GM13976 (cell line): ENCODE data around the gene OSBPL3.
"Not testable (repeated sequence)": the region's sequence is repeated elsewhere in the genome, so short reads cannot be mapped to it uniquely, and the experiment has no call there.

ENCODE experiments used
- DNase-seq: peaks from one replicate; pipeline ENCODE4 v3.0.0; 2012; ENCODE audit warnings: low spot score
- CTCF ChIP-seq: IDR thresholded peaks from 2 replicates; pipeline ENCODE4 v1.5.1; 2012; ENCODE audit warnings: borderline replicate concordance, mild to moderate bottlenecking; ENCODE audit not compliant: insufficient read depth; ENCODE audit errors: extremely low read depth, missing control alignments, control extremely low read depth
- in situ Hi-C: fragments of 300-500 bp; cut with MboI; formaldehyde crosslinking; loops from one replicate; pipeline ENCODE4 v1.12.0; 2022; ENCODE audit warnings: low sequenced_read_pairs, mixed read lengths, inconsistent platforms; ENCODE audit not compliant: unreplicated experiment

Gene OSBPL3

GRCh38 chr7:24908166-24908565 lies 71.8 kb downstream of the OSBPL3 start:
- in situ Hi-C loops = no loop called here

GRCh38 chr7:24907311-24907886 lies 72.6 kb downstream of the OSBPL3 start:
- in situ Hi-C loops = no loop called here
- no peak for DNase-seq
- no peak for TF ChIP-seq CTCF

More at GRCh38 chr7:24908166-24908565, 71.8 kb downstream of the OSBPL3 start:
- TF ChIP-seq CTCF = no peak
- DNase-seq = no peak

GRCh38 chr7:24905996-24906770 lies 73.8 kb downstream of the OSBPL3 start:
- in situ Hi-C loops = no loop called here
- DNase-seq = no peak
- no peak for TF ChIP-seq CTCF

GRCh38 chr7:24903992-24904391 lies 76.0 kb downstream of the OSBPL3 start:
- DNase-seq, in situ Hi-C loops: not testable (repeated sequence)

GRCh38 chr7:24903559-24903958 lies 76.4 kb downstream of the OSBPL3 start:
- in situ Hi-C loops = no loop called here
- no peak for TF ChIP-seq CTCF
- DNase-seq = no peak

- in situ Hi-C loops = no loop called here
- DNase-seq = no peak
- no peak for TF ChIP-seq CTCF
These were observed 77.0 kb downstream of the OSBPL3 start for GRCh38 chr7:24902931-24903330.

GRCh38 chr7:24902276-24902675 lies 77.7 kb downstream of the OSBPL3 start:
- in situ Hi-C loops = no loop called here
- no peak for DNase-seq
- no peak for TF ChIP-seq CTCF
